ENCODE results near the gene PAEP. TPM values are rescaled to one million over a fixed set of nuclear protein-coding genes. Genes with fewer than 3 reads are reported as not detected.
A peak's percentile ranks its signal among the peaks of the same experiment; 100 is the strongest.

Gene PAEP
- total and polyA plus RNA-seq, 8 donors, result not detected

DNA sequence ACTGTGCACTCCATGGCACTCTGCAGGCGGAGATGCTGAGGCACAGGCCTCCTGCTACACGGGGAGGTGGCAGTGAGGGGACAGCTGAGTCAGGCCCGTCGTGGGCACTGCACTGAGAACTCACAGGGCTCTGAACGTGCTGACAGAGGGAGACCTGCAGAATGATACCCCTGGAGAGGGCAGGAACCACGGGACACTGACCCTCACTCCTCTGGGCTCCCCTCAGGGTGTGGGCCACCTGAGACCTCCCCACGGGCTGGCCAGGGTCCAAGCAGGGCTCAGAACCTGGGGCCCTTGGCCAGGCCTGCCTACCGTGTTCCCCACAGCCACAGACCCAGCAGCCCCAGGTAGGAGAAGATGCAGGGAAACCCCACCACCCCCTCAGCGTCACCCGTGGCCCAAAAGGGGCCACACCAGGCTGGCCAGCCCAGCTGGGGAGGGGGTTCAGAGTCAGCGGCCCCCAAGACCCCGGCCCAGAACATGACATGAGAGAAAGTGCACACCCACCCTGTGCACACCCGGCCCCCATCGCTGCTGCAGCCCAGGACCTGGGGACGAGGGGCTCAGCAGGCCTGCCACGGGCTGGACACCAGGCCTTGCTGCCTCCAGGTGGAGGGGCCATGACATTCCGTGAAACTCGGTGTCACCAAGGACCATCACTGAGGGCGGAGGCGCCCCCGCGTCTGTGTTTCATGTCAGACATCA, 46.9 kb downstream of the PAEP start:
- TF ChIP-seq POLR2A (IDR thresholded peaks at IDR 0.05) (no peak), POLR2AphosphoS5 (IDR thresholded peaks at IDR 0.05) (no peak), EP300 (IDR thresholded peaks at IDR 0.05) (no peak)
- TF ChIP-seq, protein P1, sequence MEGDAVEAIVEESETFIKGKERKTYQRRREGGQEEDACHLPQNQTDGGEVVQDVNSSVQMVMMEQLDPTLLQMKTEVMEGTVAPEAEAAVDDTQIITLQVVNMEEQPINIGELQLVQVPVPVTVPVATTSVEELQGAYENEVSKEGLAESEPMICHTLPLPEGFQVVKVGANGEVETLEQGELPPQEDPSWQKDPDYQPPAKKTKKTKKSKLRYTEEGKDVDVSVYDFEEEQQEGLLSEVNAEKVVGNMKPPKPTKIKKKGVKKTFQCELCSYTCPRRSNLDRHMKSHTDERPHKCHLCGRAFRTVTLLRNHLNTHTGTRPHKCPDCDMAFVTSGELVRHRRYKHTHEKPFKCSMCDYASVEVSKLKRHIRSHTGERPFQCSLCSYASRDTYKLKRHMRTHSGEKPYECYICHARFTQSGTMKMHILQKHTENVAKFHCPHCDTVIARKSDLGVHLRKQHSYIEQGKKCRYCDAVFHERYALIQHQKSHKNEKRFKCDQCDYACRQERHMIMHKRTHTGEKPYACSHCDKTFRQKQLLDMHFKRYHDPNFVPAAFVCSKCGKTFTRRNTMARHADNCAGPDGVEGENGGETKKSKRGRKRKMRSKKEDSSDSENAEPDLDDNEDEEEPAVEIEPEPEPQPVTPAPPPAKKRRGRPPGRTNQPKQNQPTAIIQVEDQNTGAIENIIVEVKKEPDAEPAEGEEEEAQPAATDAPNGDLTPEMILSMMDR (IDR thresholded peaks at IDR 0.05), result no peak

GRCh38 chr9:135608999-135609317, 47.4 kb downstream of the PAEP start:
- no peaks in the 10 kb centered on the region for H3K9me3 ChIP-seq
- WGBS, 5 donors, result 65 to 82% (median 74%) methylated on average over 10 to 15 of the region's 15 CpGs
- peaks cover 0 to 5% (median 1%) of the 10 kb centered on the region in 4 donors for H3K4me1 ChIP-seq
- DNase-seq, result no peak
- no peaks in the 10 kb centered on the region for H3K36me3 ChIP-seq
- TF ChIP-seq POLR2A (IDR thresholded peaks at IDR 0.05), result no peak
- TF ChIP-seq POLR2AphosphoS5 (IDR thresholded peaks at IDR 0.05), result no peak
- TF ChIP-seq EP300 (IDR thresholded peaks at IDR 0.05), result no peak
- TF ChIP-seq, protein P1 (IDR thresholded peaks at IDR 0.05), result no peak
- H3K27me3 ChIP-seq, result peaks cover 0 to 41% (median 7%) of the 10 kb centered on the region in 3 donors
- no peak overlapping the region for H3K4me3 ChIP-seq
- H3K27ac ChIP-seq, result no peak overlapping the region
- intact Hi-C loops (cut with DNase I; ENCODE audit: low total_unique reads), result no loop called here

More for the DNA sequence above, 46.9 kb downstream of the PAEP start:
- DNase-seq, result peak in 1 of 2 donors; percentile 22
- no peaks in the 10 kb centered on the region for H3K36me3 ChIP-seq
- H3K27me3 ChIP-seq, result peaks cover 0 to 41% (median 7%) of the 10 kb centered on the region in 3 donors
- H3K9me3 ChIP-seq, result no peaks in the 10 kb centered on the region
- WGBS, 5 donors, result 78 to 90% (median 82%) methylated on average over 10 to 22 of the region's 22 CpGs
- peaks cover 0 to 7% (median 2%) of the 10 kb centered on the region in 4 donors for H3K4me1 ChIP-seq
- intact Hi-C loops (cut with DNase I; ENCODE audit: low total_unique reads), result no loop called here
- no peak overlapping the region for H3K4me3 ChIP-seq
- H3K27ac ChIP-seq, result no peak overlapping the region

- intact Hi-C loops (cut with DNase I; ENCODE audit: low total_unique reads), result no loop called here
These were observed 47.9 kb downstream of the PAEP start for GRCh38 chr9:135609366-135609955.

More at GRCh38 chr9:135609366-135609955, 47.9 kb downstream of the PAEP start:
- peaks cover 0 to 5% (median 0%) of the 10 kb centered on the region in 4 donors for H3K4me1 ChIP-seq
- peaks cover 0 to 41% (median 5%) of the 10 kb centered on the region in 3 donors for H3K27me3 ChIP-seq
- H3K27ac ChIP-seq, result no peak overlapping the region
- H3K4me3 ChIP-seq, result no peak overlapping the region
- H3K36me3 ChIP-seq, result no peaks in the 10 kb centered on the region
- no peak for TF ChIP-seq POLR2A (IDR thresholded peaks at IDR 0.05)
- no peak for TF ChIP-seq EP300 (IDR thresholded peaks at IDR 0.05)
- TF ChIP-seq, protein P1 (IDR thresholded peaks at IDR 0.05), result no peak
- no peak for TF ChIP-seq POLR2AphosphoS5 (IDR thresholded peaks at IDR 0.05)
- DNase-seq, result no peak
- no peaks in the 10 kb centered on the region for H3K9me3 ChIP-seq
- WGBS, 5 donors, result 74 to 86% (median 75%) methylated on average over 17 of the region's 17 CpGs
